ENCODE data around the gene CHST11. TPM values are rescaled to one million over a fixed set of nuclear protein-coding genes. Genes with fewer than 3 reads are reported as not detected.

Gene CHST11
- total and polyA plus RNA-seq, 10 of the 15 experiments (the other 5 are each of a cell fraction or from before 2014, with no cell fraction given), result 1.9 to 38.1 (median 17.2) TPM

- SMC1A ChIA-PET (ENCODE audit: uncharacterized antibody, unreplicated experiment), result interaction anchor here (1.9 kb wide), 1 partner anchor 11 kb away, joined by 5 read pairs; no protein-coding TSS in a partner anchor
- in situ Hi-C loops (cut with MboI), result no loop called here
- ATAC-seq, result no peak
- Histone ChIP-seq H2AFZ (ENCODE audit: control insufficient read depth, low read depth, low read length) (no peak overlapping the region), H3K27me3 (replicated peaks in 1 of 2; ENCODE audit: control insufficient read depth in 2 of 2, insufficient read depth in 2 of 2, low read length in 1 of 2) (no peaks in the 10 kb centered on the region), H3K9ac (ENCODE audit: control insufficient read depth, insufficient read depth, low read length) (no peak overlapping the region), H3K36me3 (ENCODE audit: control insufficient read depth in 2 of 2, insufficient read depth in 2 of 2, low read length in 1 of 2) (no peaks in the 10 kb centered on the region), H3K4me2 (ENCODE audit: control insufficient read depth, insufficient read depth) (no peak overlapping the region), H3K79me2 (ENCODE audit: control insufficient read depth, insufficient read depth, low read length) (no peaks in the 10 kb centered on the region), H3K27ac (ENCODE audit: control insufficient read depth, insufficient read depth) (no peak overlapping the region), H3K4me1 (ENCODE audit: control insufficient read depth, insufficient read depth, low read length) (no peaks in the 10 kb centered on the region), H4K20me1 (ENCODE audit: control insufficient read depth, insufficient read depth) (no peaks in the 10 kb centered on the region), H3K4me3 (no peak overlapping the region), H3K9me3 (replicated peaks; ENCODE audit: control insufficient read depth, insufficient read depth, low read length) (peaks cover 16% of the 10 kb centered on the region)
- intact Hi-C loops (cut with micrococcal nuclease; ENCODE audit: unreplicated experiment), result no loop called here
- no peak for FAIRE-seq
- POLR2A ChIA-PET, result no interaction called here
- CTCF ChIA-PET, result no interaction called here
- WGBS (ENCODE audit: insufficient coverage, insufficient replicate concordance, low lambda C conversion rate, missing lambda C conversion rate), result 97% methylated on average over 2 of the region's 2 CpGs
- TF ChIP-seq, protein P1, sequence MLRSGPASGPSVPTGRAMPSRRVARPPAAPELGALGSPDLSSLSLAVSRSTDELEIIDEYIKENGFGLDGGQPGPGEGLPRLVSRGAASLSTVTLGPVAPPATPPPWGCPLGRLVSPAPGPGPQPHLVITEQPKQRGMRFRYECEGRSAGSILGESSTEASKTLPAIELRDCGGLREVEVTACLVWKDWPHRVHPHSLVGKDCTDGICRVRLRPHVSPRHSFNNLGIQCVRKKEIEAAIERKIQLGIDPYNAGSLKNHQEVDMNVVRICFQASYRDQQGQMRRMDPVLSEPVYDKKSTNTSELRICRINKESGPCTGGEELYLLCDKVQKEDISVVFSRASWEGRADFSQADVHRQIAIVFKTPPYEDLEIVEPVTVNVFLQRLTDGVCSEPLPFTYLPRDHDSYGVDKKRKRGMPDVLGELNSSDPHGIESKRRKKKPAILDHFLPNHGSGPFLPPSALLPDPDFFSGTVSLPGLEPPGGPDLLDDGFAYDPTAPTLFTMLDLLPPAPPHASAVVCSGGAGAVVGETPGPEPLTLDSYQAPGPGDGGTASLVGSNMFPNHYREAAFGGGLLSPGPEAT (IDR thresholded peaks at IDR 0.05; ENCODE audit: low read depth), result no peak
- TF ChIP-seq MTA3 (IDR thresholded peaks at IDR 0.05; ENCODE audit: borderline replicate concordance, low read length) (no peak), CBFB (IDR thresholded peaks at IDR 0.05; ENCODE audit: low read depth) (no peak), GATAD2B (conservative IDR thresholded peaks at IDR 0.05; ENCODE audit: low read depth) (no peak), CBX3 (IDR thresholded peaks at IDR 0.05; ENCODE audit: borderline replicate concordance, low read depth) (no peak), WRNIP1 (IDR thresholded peaks at IDR 0.05; ENCODE audit: borderline replicate concordance, low read depth, low read length) (no peak), CEBPZ (IDR thresholded peaks at IDR 0.05; ENCODE audit: low read depth, low read length) (no peak), BCLAF1 (IDR thresholded peaks at IDR 0.05) (no peak), HDAC6 (IDR thresholded peaks at IDR 0.05; ENCODE audit: unreplicated experiment) (no peak), JUNB (IDR thresholded peaks at IDR 0.05) (no peak), NR2C2 (IDR thresholded peaks at IDR 0.05; ENCODE audit: borderline replicate concordance, control insufficient read depth, insufficient read length, low read depth) (no peak), ZSCAN29 (IDR thresholded peaks at IDR 0.05) (no peak)
- RAD21 ChIA-PET (ENCODE audit: unreplicated experiment), result no interaction called here
- BruUV-seq (replicated peaks), result no TSS peak
- no peak for DNase-seq (ENCODE audit: low read depth, low spot score)
These were observed 322.4 kb downstream of the CHST11 start for GRCh38 chr12:104779134-104779533.
